HUES6 (cell line): ENCODE data around the gene ATG14.

ENCODE experiments used
- H3K27ac ChIP-seq: 2 replicates; pipeline ENCODE4 v1.7.0; 2013; ENCODE audit warnings: low read depth, mild to moderate bottlenecking, low read length, inconsistent platforms
- H3K27me3 ChIP-seq: 2 replicates; pipeline ENCODE4 v1.6.1; 2013; ENCODE audit warnings: low read length; ENCODE audit not compliant: control insufficient read depth, insufficient read depth
- H3K36me3 ChIP-seq: 2 replicates; pipeline ENCODE4 v1.6.1; 2013; ENCODE audit warnings: low read length; ENCODE audit not compliant: control insufficient read depth, insufficient read depth
- H3K4me1 ChIP-seq: 2 replicates; pipeline ENCODE4 v1.6.1; 2013; ENCODE audit warnings: low read length; ENCODE audit not compliant: control insufficient read depth, insufficient read depth
- H3K4me3 ChIP-seq: 2 replicates; pipeline ENCODE4 v1.5.1; 2013; ENCODE audit warnings: low read depth, low read length
- H3K9ac ChIP-seq: one replicate; pipeline ENCODE4 v1.6.1; 2013; ENCODE audit warnings: mild to moderate bottlenecking, low read length
- H3K9me3 ChIP-seq: 2 replicates; pipeline ENCODE4 v1.6.1; 2013; ENCODE audit warnings: low read depth, low read length; ENCODE audit not compliant: control insufficient read depth, insufficient read depth

ATG14 gene

GRCh38 chr14:55416866-55417265 is 5.2 kb upstream of the ATG14 start:
- Histone ChIP-seq H3K4me1 (peaks cover 6% of the 10 kb centered on the region), H3K27ac (no peak overlapping the region), H3K36me3 (no peaks in the 10 kb centered on the region), H3K4me3 (no peak overlapping the region), H3K9ac (no peak overlapping the region), H3K27me3 (no peaks in the 10 kb centered on the region), H3K9me3 (no peaks in the 10 kb centered on the region)

- no peaks in the 10 kb centered on the region for H3K36me3 ChIP-seq
- H3K9ac ChIP-seq = no peak overlapping the region
- no peak overlapping the region for H3K27ac ChIP-seq
- H3K4me1 ChIP-seq = peaks cover 13% of the 10 kb centered on the region
- no peaks in the 10 kb centered on the region for H3K9me3 ChIP-seq
- no peaks in the 10 kb centered on the region for H3K27me3 ChIP-seq
- no peak overlapping the region for H3K4me3 ChIP-seq
Observed at GRCh38 chr14:55414551-55414950, 2.9 kb upstream of the ATG14 start.

- Histone ChIP-seq H3K36me3 (no peaks in the 10 kb centered on the region), H3K9me3 (no peaks in the 10 kb centered on the region), H3K4me3 (no peak overlapping the region), H3K27ac (no peak overlapping the region), H3K4me1 (peaks cover 13% of the 10 kb centered on the region), H3K9ac (no peak overlapping the region), H3K27me3 (no peaks in the 10 kb centered on the region)
Observed at GRCh38 chr14:55412676-55413075, 1.0 kb upstream of the ATG14 start.

- H3K4me1 ChIP-seq = peaks cover 13% of the 10 kb centered on the region
- 0 out of 2 replicates have a peak overlapping the region, but pooled peaks have one; percentile 47 for H3K27ac ChIP-seq
Observed at GRCh38 chr14:55410876-55411275, 754 bp downstream of the ATG14 start.

GRCh38 chr14:55404173-55404854 is 7.3 kb downstream of the ATG14 start:
- Histone ChIP-seq H3K9me3 (no peaks in the 10 kb centered on the region), H3K4me1 (no peaks in the 10 kb centered on the region; the same call in 1 of the 2 replicates), H3K27me3 (no peaks in the 10 kb centered on the region), H3K9ac (no peak overlapping the region), H3K4me3 (no peak overlapping the region), H3K36me3 (no peaks in the 10 kb centered on the region), H3K27ac (no peak overlapping the region)

More at GRCh38 chr14:55410876-55411275, 754 bp downstream of the ATG14 start:
- H3K4me3 ChIP-seq = peak overlapping the region; percentile 93
- no peaks in the 10 kb centered on the region for H3K36me3 ChIP-seq
- no peaks in the 10 kb centered on the region for H3K9me3 ChIP-seq
- peak overlapping the region; percentile 85 for H3K9ac ChIP-seq
- no peaks in the 10 kb centered on the region for H3K27me3 ChIP-seq

GRCh38 chr14:55401751-55402150 is 9.9 kb downstream of the ATG14 start:
- Histone ChIP-seq H3K27me3 (no peaks in the 10 kb centered on the region), H3K27ac (no peak overlapping the region), H3K4me3 (no peak overlapping the region), H3K36me3 (no peaks in the 10 kb centered on the region), H3K9me3 (no peaks in the 10 kb centered on the region), H3K9ac (no peak overlapping the region), H3K4me1 (no peaks in the 10 kb centered on the region)

GRCh38 chr14:55399852-55400251 is 11.8 kb downstream of the ATG14 start:
- no peak overlapping the region for H3K4me3 ChIP-seq
- no peak overlapping the region for H3K9ac ChIP-seq
- no peak overlapping the region for H3K27ac ChIP-seq
- H3K9me3 ChIP-seq = no peaks in the 10 kb centered on the region
- H3K36me3 ChIP-seq = peaks cover 5% of the 10 kb centered on the region; the same call in 1 of the 2 replicates
- no peaks in the 10 kb centered on the region for H3K27me3 ChIP-seq
- no peaks in the 10 kb centered on the region for H3K4me1 ChIP-seq

GRCh38 chr14:55399183-55399582 is 12.4 kb downstream of the ATG14 start:
- no peak overlapping the region for H3K4me3 ChIP-seq
- H3K9ac ChIP-seq = no peak overlapping the region
- peaks cover 8% of the 10 kb centered on the region; the same call in 1 of the 2 replicates for H3K36me3 ChIP-seq
- no peaks in the 10 kb centered on the region for H3K9me3 ChIP-seq
- no peak overlapping the region for H3K27ac ChIP-seq
- H3K4me1 ChIP-seq = no peaks in the 10 kb centered on the region
- no peaks in the 10 kb centered on the region for H3K27me3 ChIP-seq

- Histone ChIP-seq H3K9ac (no peak overlapping the region), H3K36me3 (peaks cover 8% of the 10 kb centered on the region; the same call in 1 of the 2 replicates), H3K27me3 (no peaks in the 10 kb centered on the region), H3K27ac (no peak overlapping the region), H3K9me3 (no peaks in the 10 kb centered on the region), H3K4me3 (no peak overlapping the region), H3K4me1 (no peaks in the 10 kb centered on the region)
Observed at GRCh38 chr14:55398679-55399078, 13.0 kb downstream of the ATG14 start.

- Histone ChIP-seq H3K36me3 (peaks cover 24% of the 10 kb centered on the region), H3K27ac (no peak overlapping the region), H3K27me3 (no peaks in the 10 kb centered on the region), H3K9me3 (no peaks in the 10 kb centered on the region), H3K4me3 (no peak overlapping the region), H3K4me1 (no peaks in the 10 kb centered on the region), H3K9ac (no peak overlapping the region)
Observed at GRCh38 chr14:55389330-55389729, 22.3 kb downstream of the ATG14 start.

GRCh38 chr14:55388160-55388559 is 23.5 kb downstream of the ATG14 start:
- no peaks in the 10 kb centered on the region for H3K4me1 ChIP-seq
- peaks cover 28% of the 10 kb centered on the region for H3K36me3 ChIP-seq
- H3K27me3 ChIP-seq = no peaks in the 10 kb centered on the region
- H3K4me3 ChIP-seq = no peak overlapping the region
- H3K9ac ChIP-seq = no peak overlapping the region
- H3K9me3 ChIP-seq = no peaks in the 10 kb centered on the region
- no peak overlapping the region for H3K27ac ChIP-seq
